DMS79 (cell line): ENCODE data around the gene ABCG2.

ENCODE experiments used
- DNase-seq: peaks from one replicate; lab custom pipeline; 2025; lab: John Stamatoyannopoulos, UW

ABCG2 gene

DNA sequence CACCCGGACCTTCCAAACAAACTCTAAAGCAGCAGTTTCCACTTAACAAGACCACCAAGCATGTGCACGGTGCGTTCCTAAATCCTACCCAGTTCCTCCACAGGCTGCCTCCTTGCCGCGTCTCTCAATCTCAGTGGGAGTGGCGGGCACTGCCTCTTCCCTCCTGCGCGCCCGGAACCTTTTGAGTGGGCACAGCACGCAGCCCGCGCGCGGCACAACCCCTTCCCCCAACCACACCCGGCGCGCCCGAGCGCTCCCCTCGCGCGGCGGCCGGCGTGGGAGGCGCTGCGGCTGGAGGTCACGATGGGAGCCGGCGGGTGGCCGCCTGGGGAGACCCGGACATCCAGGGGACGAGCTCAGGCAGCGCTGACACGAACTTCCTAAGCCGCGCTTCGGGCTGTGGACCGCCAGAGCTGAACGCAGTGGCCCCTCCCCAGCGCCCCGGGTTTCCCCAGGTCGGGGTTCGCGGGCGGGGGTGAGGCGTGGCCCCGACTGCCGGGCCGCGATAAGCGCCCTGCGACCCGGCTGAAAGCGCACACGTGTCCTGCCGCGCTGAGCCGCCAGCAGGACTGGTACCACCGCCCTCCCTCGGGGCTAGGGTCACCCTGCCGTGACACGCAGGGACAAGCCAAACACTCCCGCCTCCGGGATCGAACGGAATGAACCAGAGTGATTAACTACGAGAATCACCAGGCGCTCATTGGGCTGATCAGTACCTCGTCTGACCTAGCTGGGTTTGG is at the start of gene ABCG2:
ABCG2 (minus strand) TSS at position 151 of the 740 bp plus-strand sequence. CDS start 18,644 bp downstream, outside the sequence.
- DNase-seq: no peak

GRCh38 chr4:88208156-88208555 is 49.7 kb upstream of the ABCG2 start:
- no peak for DNase-seq

DNA sequence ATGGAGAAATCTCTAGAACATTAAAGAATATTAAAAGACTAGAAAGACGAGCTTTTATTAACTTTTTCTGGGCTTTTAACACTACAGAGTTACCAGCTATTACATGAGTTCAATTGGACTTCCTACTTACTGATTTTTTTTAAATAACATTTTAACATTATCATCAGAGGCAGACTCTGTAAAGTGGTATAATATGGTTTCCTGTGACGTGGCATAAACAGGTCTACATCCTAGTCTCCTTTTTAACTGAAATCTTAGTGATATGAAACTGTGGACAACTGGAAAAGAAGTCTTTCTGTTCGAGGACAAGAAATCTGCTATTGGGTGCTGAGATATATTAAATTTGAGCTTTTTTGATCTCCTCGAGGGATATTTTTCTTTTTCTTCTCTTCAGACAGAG is 48.7 kb upstream of the ABCG2 start:
- no peak for DNase-seq

GRCh38 chr4:88204882-88205281 is 46.4 kb upstream of the ABCG2 start:
- no peak for DNase-seq

DNA sequence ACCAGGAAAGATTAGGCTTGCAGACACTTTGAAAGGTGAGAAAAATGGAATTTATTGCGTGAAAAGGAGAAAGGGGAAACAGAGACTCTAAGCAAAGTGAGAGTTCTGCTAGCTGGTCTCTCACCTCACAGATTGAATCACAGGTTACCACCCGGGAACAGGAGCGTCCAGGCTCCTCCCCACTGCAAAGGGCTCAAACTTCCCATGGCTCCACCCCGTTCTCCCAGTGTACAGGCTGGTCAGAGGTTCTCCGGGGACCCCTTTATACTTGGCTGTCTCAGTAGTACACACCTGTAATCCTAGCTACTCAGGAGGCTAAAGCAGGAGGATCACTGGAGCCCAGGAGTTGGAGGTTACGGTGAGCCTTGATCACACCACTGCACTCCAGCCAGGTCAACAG is 44.0 kb upstream of the ABCG2 start:
- no peak for DNase-seq

- no peak for DNase-seq
Observed at GRCh38 chr4:88200186-88200585, 41.7 kb upstream of the ABCG2 start.

DNA sequence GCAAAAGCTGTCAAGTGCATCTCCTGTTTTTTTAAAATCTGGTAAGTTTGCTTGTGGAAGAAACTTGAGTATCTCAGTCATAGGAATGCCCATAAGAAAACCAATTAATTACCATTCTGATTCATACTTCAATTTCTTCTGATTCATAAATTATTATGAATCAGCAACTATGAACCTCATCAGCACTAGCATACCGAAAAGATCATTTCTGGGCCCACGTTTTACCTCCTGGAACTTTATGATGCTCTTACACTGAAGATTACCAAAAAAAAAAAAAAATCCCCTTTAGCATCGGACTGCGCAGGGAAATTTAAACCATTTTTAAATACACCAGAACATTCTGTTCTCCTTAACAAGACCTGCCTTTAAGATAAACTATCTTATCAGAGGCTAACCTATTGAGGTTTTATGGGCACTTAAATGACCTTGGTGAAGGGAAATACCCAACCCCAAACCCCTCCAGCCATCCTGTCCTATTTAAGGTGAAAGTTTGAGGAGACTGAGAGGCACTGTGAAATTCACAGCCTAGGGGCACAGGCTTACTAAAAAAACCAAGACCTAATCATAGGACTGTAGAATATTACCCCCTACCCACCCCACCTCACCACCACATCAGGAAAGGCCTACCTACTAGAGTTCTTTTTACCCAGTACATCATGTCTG is 38.2 kb upstream of the ABCG2 start:
- DNase-seq: no peak

DNA sequence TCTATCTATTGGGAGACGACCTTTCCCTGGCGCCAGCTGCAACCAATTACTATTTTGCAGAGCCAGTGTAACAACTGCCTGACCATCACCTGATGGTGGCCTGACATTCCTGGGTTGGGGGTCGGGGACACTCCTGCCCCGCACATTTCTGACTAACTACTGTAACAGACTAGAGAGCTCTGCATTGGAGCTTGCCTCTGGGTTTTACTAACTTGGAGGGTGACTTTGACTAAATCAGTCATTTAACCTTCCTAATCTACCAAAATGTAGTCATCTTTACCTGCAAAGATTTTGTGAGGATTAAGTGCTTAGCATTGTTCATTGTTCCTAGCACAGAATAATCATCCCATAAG is 37.5 kb upstream of the ABCG2 start:
- DNase-seq: no peak

- no peak for DNase-seq
Observed at GRCh38 chr4:88195328-88196012, 37.0 kb upstream of the ABCG2 start.

- no peak for DNase-seq
Observed at GRCh38 chr4:88191404-88191803, 33.0 kb upstream of the ABCG2 start.

- DNase-seq: no peak
Observed at GRCh38 chr4:88189881-88190585, 31.6 kb upstream of the ABCG2 start.

- DNase-seq: no peak
Observed at GRCh38 chr4:88189418-88189738, 30.9 kb upstream of the ABCG2 start.

- no peak for DNase-seq
Observed at GRCh38 chr4:88188738-88189417, 30.4 kb upstream of the ABCG2 start.

- DNase-seq: no peak
Observed at GRCh38 chr4:88187766-88188165, 29.3 kb upstream of the ABCG2 start.

- no peak for DNase-seq
Observed at GRCh38 chr4:88185906-88186305, 27.5 kb upstream of the ABCG2 start.

DNA sequence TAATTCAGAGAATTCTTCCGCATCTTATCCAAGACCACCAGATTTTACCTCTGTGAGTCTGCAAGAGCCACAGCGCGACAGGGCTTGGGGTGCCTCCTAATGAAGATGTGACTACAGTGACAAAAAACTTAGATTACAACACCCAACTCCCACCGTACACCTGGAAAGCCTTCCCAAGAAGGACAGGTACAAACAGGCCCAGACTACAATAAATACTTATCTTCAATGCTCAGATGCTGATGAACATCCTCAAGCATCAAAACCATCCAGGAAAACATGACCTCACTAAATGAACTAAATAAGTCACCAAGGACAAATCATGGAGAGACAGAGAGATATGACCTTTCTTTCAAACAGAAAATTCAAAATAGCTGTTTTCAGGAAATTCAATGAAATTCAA is 20.8 kb upstream of the ABCG2 start:
- DNase-seq: no peak

DNA sequence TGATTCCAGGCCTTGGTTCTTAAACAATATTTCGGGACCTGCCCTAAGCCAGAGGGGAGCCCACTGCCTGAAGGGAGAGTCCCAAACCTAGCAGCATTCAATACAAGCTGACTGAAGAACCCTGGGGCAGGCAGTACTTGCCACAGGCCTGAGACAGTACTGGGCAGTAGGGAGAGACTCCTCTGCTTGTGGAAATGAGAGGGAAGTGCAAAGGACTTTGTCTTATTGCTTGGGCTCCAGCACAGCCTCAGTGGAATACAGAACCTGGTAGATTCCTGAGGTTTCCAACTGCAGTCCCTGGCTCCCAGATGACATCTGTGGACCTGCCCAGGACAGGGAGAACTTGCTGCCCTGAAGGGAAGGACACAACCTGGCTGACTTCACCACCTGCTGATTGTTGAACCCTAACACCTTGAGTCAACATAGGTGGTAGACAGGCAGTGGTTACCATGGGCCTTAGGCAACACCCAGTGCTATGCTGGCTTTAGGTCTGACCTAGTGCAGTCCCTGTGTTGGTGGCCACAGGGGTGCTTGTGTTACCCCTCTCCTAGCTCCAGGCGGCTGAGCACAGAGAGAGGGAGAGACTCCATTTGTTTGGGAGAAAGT is 20.3 kb upstream of the ABCG2 start:
- no peak for DNase-seq

DNA sequence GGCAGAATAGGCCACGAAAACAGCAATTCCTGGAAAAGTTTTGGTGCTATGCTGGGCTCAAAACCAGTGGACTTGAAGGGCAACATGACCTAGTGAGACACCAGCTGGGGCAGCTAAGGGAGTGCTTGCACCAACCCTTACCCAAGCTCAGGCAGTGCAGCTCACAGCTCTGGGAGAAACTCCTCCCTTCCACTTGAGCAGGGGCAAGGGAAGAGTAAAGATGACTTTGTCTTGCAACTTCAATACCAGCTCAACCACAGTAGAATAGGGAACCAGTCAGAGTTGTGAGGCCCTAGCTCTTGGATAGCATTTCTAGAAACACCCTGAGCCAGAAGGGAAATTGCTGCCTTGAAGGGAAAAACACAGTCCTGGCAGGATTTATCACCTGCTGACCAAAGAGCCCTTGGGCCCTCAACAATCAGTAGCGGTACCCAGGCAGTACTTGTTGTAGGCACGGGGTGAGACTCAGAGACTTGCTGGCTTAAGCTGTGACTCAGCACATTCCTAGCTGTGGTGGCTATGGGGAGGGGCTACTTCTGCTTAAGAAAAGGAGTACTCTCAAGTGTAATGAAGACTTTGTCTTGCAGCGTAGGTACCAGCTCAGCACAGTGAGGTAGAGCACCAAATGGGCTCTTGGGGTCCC is 19.7 kb upstream of the ABCG2 start:
- DNase-seq: no peak

GRCh38 chr4:88172987-88173386 is 14.5 kb upstream of the ABCG2 start:
- no peak for DNase-seq

- no peak for DNase-seq
Observed at GRCh38 chr4:88171206-88171605, 12.8 kb upstream of the ABCG2 start.

DNA sequence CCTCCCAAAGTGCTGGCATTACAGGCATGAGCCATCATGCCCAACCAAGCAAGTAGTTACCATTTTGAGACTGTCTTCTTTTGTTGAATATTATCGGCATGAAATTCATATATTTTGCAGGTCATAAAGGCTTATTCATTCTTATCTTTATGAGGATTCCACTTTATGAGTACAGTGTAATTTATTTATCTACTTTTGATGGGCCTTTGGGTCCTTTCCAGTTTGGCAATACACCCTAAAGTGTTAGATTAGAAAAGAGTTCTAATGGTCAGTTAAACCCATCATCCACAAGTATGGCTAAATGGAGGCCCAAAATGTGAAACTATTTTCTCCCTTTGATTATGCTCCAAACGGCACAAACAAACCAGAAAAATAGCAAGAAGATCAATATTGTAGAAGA is 10.9 kb upstream of the ABCG2 start:
- DNase-seq: no peak
